ENCODE results near the gene NPDC1.
"Not testable (repeated sequence)": the region's sequence is repeated elsewhere in the genome, so short reads cannot be mapped to it uniquely, and the experiment has no call there.

The NPDC1 gene

DNA sequence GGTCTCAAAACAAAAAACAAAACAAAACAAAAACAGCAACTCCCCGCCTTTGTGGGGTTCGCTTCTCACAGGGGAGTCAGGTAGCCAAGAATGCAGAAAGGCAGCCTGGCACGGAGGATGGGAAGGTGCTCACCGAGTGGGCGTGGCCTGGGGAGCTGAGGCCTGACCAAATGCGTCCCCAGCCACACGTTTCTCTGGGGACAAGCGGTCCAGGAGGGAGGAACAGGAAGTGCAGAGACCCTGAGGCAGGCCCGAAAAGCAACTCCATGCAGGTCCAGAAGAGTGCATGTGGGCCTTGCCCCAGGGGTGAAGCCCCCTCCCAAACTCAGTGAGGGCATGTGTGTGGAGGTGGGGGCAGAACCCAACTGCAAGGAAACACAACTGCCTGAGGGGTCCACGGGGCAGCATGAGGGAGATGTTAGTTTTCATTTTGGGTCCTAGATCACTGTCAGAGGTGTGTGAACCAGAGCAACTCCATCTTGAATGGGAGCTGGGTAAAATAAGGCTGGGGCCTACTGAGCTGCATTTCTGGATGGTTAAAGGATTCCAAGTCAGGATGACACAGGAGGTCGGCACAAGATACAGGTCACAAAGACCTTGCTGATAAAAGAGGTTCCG is 28.8 kb upstream of the NPDC1 start:
- no peak for DNase-seq

DNA sequence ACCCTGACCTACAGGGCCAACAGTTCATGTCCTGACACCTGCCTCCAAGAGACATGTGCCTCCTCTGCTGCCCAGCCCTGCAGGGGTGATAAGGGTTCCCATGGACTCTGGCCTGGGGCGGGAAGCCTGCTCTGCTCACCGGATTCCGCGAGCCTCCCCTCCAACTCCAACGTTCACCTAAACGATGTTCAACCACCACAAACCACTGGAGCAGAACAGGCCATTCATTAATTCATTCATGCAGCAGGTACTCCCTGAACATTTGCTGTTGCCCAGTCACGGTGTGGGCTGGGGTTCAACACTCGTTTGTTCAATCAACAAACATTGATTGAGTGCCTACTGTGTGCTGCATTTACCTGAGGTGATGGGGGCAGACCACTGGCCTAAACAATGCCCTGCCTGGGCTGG is 28.0 kb upstream of the NPDC1 start:
- DNase-seq: no peak

DNA sequence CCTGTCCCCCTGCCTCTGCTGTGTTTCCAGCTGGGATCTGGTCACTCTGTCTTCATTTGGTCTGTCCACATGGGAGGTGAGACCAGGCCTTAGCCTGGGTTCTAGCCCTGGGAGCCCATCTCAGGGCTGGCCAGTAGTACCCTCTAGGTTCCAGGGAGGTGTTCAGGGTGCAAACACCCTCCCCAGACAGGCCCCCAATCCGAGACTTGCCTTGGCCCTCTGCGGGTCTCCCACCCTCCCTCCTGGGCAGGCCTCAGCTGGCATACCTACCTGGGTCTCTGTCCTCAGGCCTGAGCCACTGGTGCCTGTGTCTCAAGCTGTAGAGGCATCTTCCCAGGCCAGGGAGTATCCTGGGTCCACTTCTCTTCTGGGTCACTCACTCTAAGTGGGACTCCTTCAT is 25.3 kb upstream of the NPDC1 start:
- DNase-seq: no peak

DNA sequence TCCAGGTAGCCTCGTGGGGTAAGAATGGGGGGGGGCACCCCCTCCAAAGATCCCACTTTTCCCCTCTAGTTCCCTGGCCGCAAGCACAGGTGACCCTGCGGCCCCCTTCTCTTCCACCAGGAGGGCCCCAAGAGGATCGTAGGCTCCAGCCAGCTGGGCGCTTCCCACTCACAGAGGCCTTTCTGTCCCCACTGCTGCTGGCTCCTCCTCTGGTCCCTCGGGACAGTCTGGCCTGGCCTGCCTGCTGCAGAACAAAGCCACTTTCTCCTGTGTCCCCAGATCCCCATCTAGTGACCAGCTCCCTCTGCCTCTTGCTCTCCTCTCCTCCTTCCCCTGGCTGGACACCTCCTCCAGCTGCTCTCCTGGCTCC is 24.9 kb upstream of the NPDC1 start:
- peak; percentile 57 for DNase-seq

DNA sequence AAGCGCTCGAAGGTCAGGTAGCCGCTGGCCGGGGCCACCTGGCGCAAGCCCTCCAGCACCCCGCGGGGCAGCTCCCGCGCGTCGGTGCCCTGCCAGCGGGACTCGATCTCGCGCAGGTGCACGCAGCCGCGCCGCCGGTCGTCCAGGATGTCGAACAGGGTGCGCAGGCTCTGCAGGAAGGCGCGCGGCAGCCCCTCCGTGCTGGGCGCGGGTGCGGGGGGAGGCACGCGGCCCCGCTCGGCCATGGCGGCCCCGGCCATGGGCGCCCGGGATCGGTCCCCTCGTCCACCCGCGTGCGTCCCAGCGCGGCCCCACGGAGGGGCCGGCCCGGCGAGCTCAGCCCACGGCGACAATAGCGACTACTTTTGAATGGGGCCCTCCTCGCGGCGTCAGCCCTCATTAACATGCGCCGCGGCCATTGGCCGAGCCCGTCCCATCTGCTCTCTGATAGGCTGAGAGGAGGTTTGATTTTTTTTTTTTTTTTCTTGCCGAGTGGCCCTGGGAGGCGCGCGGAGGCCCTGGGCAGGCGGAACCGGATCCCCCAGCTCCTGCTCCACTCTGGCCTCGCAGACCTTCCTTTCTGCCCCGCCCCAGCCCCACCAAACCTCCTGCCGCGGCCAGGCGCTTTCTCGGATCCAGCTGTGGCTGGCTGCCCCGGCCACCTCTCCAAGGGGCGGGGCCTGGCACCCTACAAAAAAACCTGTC is 24.4 kb upstream of the NPDC1 start, which contains the start of gene SAPCD2:
TSS of gene SAPCD2 (minus strand) at position 357 of the 705 bp plus-strand sequence. CDS start at position 260, 97 bp downstream.
- peak; percentile 74 for DNase-seq

DNA sequence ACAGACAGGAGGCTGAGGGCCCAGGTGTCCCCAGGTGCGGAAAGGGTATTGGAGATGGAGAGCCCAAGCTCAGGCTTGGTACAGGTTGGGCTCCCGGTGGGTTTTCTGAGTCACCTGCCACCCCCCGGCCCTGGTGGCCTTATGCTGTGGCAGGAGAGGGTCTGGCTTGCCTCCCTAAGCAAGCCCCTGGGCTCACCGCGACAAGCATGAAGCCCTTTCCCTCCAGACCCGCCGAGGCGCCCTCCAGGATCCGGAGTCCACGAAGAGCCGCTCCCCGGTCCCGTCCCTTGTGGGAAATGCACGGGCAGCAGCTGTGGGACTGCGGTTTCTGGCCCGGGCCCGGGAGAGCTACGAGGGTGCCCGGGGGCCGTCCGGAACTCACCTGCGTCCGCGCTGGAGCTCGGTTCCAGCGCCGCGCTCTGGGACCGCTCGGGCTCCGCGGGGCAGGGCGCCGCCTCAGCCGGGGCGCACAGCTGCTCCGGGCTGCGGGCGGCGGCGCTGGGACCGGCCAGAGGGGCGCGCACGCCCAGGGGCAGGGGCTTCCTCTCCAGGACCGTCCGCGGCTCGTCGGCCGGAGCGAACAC is 23.6 kb upstream of the NPDC1 start:
- no peak for DNase-seq

DNA sequence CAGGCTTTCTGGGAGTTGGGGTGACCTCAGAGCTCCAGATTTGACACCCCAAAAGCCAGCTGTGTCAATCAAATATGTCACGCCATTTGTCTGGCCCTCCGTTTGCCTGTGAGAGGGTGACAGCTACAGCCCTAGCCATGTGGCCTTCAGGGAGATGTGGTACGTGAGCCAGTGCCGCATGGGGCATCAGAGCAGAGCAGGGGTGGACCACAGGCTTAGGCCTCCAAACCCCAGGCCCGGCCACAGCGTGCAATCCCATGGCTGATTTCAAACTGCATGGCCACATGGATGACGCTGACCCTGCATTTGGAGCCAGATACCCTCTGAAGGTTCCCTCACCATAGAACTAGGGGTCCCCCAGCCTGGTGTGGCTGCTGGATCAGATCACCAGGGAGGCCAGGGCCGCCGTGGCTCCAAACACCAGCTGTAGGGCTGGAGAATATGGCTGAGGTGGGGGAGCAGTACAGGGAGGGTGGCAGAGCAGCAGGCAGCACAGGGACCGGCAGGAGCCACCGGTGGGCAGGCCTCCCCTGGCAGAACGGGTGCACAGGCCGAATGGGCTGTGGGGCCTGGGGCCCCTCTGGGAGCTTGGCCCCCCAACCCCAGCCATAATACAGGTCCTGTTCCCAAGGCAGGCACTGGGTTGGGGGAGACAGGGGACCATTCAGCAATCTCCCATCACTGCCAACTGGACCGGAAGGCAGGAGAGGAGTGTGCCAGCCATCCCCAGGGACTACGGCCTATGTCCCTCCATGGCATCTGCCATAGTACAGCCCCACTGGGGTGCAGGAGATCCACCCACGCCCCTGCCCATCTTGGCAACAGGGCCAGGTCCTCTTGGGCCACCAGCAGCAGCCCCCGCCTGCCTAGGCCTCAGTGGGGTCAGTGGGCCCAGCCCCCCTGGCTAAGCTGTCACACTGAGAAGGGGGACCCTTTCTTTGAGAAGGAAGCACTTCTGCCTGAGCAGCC is 22.8 kb upstream of the NPDC1 start:
- no peak for DNase-seq

DNA sequence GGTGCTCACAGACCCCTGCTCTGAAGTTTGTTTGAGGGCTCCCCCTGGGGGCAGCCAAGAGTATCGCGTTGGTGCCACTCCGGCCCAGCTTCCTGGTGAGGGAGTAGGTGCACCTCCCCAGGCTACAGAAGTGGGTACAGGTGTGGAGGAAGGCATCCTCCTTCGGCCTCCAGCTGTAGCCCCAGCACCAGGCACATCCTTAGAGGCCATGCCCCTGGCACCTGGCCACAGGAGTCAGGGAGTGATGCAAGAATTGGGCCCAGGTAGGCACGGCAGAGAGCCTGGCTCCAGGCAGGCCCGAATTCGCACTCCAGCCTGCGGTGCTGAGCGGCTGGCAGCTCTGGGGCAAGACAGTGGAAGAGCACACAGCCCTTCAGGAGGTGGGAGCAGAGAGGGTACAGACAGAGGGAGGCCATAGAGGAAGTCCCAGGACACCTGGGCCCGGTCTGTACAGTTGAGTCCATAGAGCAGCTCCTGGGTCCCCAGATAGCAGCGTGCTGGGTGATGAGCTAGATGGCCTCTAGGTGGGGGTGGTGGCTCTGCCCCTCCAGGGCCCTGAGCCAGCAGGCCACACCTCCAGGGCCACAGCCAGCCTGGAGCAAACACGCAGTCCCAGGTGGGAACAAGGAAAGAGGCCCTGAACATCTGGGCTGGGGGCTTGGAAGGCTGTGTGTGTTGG is 22.0 kb upstream of the NPDC1 start:
- peak; percentile 58 for DNase-seq

DNA sequence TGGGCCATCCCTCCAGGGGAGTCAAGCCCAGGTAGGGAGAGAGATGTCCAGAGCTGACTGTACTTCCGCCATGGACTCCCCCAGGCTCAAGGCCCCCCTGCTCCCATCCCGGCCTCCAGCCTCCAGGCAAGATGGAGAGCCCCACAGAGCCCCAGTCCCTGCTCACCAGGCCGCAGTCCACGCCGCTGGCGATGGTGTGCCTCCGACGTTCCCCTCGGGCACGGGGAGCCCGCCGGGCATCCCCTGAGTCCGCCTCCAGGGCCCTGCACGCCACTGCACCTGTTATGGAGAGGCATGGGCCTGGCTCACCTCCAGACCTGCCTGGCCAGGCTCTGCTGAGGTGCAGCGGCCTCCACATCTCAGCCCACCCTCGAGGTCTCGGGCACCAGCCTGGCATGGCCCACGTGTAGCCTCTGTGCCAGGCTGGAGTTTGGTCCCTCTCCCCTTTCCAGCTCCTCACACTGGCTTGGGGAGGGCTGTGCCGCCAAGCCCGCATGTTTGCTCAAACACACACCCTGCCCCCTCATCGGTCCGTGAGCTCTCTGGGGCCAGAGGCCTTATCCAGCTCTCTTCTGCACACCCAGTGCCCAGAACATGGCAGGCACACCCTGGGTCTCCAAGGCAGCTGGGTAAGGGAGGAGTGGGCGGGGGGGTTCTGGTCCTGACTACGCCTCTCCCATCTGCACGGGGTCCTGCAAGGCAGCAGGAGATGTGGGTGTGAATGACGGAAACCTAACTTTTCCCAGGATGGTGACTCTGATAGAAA is 20.3 kb upstream of the NPDC1 start:
- DNase-seq: no peak

DNA sequence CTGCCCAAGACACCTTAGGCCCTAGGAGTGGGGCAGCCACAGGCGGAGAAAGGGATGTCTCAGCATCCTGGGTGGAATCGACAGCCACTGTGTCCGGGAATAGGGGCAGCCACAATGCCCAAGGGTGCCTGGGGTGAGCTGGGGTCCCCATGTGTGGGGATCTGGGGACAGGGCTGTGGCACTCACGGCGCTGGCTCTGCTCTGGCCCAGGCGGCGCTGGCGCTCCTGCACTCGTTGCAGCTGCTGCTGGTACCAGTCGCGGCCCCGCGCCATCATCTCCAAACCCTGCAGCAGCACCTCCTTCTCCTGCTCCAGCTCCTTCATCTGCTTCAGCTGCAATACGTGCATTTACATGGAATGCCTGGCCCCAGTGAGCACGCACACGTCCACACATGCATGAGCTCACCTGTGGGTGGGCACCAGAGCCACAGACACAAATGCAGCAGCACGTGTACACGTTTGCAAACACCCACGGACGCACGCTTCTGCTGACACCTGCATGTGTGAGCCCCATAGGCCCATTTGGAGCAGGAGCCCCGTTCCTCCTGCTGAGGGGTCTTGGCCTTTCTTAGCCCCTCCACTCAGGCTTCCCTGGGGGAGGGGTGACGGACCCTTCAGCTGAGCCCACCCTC is 19.5 kb upstream of the NPDC1 start:
- no peak for DNase-seq

DNA sequence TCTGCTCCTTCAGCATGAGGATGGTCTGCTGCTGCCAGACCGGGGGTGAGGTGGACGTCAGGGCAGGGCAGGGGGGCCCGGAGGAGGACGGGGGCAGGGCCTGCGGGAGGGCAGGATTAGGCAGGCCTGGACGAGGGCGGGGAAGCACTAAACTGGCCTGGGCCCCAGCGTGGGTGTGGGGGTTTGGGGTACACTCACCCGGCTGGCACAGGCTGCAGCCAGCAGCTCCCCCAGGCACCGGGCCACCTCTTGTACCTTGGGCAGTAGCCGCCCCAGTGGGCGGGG is 18.8 kb upstream of the NPDC1 start:
- no peak for DNase-seq

DNA sequence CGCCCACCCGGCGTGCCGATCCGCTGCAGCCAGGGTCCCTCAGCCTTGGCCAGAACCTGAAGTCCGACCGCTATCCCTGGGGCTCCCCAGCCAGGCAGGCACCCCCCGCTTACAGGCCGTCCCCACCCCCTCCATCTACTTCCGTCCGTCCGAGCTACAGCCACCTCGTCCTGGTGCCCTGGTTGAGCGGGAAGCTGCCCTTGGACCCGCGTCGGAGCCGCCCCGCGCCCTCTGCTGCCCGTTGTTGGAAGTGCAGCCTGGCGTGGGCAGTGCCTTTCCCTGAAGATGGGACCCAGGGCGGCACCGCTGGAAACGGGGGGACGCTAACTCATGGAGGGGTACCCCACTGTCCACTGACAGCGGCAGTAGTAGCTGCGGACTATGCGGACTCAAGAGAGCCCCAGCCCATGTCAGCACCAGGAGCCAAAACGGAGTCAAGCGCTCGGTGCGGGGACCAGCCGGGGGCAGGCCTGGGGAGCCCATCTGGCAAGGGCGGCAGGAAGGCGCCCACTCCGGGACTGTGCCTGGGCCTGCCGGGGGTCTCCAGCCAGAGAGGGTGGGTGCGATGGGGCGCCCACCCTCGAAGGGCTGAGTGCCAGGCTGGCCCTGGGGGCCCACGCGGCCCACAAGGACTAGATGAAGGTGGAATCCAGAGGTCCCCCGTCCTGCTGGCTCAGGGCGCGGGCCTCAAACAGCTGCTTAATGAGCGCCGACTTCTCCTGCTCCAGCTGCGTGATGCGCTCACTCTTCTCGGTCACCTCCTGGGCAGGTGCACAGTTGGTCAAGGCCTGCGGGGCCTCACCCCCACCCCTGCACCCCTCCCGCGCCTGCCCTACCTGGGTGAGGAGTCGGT is 18.3 kb upstream of the NPDC1 start:
- no peak for DNase-seq

DNA sequence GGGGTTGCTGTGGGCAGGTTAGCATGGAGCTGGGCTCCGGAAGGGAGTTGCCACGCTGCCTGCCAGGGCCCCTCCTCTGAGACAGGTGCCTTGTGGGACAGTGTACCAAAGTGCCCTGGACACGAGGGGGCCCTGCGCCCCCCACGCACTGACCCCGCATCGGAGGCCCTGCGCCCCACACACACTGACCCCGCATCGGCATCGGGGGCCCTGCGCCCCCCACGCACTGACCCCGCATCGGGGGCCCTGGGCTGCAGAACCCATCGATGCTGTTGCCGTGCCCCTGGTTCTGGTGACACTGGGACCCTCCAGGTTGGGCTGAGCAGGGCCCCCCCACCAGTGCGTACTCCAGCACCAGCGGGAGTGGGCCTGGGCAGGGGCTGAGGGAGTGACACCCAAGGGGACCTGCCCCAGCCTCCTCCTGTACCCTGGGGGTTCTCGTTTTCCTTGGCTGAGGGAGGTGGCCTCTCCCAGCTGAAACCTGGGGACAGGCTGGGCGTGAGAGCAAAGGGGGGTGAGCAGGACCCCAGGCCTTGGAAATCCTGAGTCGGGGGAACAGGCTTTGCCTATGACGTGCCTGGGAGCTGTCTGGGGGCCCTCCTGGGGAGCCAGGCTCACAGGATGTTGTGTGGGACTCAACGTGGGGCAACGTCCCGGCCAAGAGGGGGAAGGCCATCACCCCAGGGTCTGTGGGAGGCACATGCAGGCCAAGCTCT is 17.5 kb upstream of the NPDC1 start:
- DNase-seq: no peak

DNA sequence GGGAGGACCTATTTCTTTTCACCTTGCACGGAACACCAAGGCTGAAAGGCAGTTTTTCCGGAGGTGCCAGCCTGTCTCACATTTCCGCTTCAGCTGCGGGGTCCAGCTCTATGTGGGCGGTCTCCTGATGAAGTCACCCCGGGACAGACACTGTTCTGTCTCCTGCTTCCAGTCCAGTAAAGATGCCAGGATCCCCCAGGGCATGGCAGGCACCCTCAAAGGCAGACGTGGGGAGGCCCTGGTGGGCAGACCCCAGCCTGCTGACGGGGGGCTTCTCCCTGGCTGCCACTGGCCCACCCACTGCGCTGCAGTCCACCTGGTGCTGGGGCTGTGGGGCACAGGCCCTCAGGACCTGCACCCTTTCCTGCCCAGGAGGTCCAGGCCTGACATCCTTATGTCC is 16.8 kb upstream of the NPDC1 start:
- DNase-seq: not testable (repeated sequence)

DNA sequence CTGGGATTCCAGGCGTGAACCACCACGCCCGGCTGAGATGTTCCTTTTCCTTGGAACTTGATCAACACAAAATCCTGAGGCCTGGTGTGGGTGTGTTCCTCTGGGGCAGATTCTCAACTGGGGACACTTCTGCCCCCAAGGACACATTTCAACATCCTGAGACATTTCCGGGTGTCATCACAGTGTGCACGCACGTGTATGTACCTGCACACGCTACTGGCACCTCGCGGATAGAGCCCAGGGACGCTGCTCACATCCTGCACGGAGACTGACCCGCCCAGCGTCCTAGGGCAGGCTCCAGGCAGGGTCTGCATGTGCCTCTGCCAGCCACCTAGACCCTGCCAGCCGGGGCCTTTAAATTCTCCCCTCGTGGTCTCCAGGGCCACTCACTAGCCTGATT is 16.4 kb upstream of the NPDC1 start:
- no peak for DNase-seq

DNA sequence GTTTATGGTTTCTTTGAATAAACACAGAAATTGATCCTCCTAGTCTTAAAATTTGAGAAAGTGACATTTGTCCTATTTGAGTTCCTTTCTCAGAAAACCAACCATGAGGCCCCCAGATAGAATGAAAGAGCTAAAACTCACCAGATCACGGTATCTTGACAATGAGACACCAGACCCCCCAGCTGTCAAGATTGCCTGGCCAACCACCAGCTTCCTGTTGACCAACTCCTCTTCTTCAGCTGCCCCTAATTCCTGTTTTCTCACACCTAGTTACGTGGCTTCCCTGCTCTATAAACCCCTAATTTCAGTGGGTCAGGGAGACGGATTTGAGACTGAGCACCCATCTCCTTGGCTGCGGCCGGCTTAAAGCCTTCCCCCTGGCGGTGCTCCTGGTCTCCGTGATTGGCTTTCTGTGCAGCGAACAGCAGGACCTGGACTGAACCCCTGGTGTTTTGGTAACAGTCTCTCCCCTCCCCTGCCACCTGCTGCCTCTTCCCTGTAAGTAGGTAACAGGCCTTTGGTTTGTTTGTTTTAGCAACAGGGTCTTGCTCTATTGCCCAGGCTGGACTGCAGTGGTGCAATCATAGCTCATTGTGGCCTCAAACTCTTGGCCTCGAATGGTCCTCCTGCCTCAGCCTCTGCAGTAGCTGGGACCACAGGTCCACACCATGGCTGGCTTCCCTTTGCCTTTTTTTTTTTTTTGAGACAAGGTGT is 12.7 kb upstream of the NPDC1 start:
- no peak for DNase-seq

DNA sequence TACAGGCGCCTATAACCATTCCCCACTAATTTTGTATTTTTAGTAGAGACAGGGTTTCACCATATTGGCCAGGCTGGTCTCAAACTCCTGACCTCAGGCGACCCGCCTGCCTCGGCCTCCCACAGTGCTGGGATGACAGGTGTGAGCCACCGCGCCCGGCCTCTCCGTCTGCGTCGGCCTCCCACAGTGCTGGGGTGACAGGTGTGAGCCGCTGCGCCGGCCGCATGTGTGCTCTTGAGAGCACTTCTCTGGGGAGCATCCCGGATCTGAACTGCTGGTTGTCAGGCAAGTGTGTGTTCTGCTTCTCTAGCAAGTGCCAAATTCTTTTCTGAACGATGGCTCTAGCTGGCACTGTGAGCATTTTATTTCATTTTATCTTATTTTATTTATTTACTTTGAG is 11.6 kb upstream of the NPDC1 start:
- no peak for DNase-seq

DNA sequence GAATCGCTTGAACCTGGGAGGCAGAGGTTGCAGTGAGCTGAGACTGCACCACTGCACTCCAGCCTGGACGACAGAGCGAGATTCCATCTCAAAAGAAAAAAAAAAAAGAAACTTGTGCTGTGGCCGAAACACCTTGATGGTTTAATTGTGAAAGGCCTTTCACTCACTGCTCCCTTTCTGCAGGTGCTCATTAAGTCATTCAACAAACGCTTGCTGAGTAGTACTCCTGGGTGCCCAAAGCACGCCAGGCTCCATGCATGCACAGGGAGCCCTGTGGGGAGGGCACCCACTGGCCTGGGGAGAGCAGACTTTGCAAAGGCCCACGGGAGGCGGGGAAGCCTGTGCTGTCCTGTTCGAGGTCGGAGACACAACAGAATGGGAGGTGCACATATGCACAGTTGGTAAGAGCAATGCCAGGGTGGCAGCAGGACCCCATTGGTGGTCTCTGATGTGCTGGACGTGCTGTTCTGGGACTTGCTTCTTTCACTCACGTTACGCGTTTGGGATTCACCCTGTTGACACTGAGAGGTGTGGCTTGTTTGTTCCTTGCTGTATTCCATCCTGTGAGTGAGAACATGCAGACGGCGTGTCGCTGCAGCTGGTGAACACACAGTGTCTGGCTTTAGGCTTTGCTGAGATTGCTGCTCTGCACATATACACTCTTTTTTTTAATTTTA is 10.9 kb upstream of the NPDC1 start:
- no peak for DNase-seq
